Measurements from ENCODE around the gene ARHGAP44.

ARHGAP44 gene

DNA sequence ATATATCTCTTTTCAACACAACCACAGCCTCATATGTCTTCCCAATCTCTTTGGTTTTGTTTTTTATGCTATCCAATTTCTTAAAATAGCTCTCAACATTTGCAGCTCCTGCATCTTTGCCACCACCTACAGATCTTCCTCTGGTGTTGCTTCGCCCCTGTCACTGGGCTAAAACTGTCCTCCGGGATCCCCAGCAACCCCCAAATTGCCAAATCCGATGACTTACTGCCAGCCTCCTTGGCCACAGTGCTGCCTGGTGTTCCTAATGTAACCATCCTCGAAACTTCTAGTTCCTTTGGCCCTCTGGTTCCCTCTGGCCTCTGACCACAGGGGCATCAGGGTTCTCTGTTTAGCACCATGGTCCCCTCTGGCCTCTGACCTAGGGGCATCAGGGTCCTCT, 157.7 kb downstream of the ARHGAP44 start:
- no peaks in the 10 kb centered on the region for H3K27me3 ChIP-seq (replicated peaks; ENCODE audit: control insufficient read depth, insufficient read depth, low read length, poor library complexity, severe bottlenecking)
- no peaks in the 10 kb centered on the region for H3K9me3 ChIP-seq (ENCODE audit: control insufficient read depth, low read length)
- H3K27ac ChIP-seq (ENCODE audit: insufficient read depth, low read length, poor library complexity, severe bottlenecking) = no peak overlapping the region
- no peak overlapping the region for H3K4me3 ChIP-seq (ENCODE audit: insufficient read depth, low read depth, low read length, poor library complexity, severe bottlenecking)
- H3K4me1 ChIP-seq (ENCODE audit: control insufficient read depth, insufficient read depth, low read length, poor library complexity, severe bottlenecking) = no peaks in the 10 kb centered on the region
- H3K36me3 ChIP-seq (ENCODE audit: control insufficient read depth, insufficient read depth, low read length) = no peaks in the 10 kb centered on the region
- no peak for DNase-seq

DNA sequence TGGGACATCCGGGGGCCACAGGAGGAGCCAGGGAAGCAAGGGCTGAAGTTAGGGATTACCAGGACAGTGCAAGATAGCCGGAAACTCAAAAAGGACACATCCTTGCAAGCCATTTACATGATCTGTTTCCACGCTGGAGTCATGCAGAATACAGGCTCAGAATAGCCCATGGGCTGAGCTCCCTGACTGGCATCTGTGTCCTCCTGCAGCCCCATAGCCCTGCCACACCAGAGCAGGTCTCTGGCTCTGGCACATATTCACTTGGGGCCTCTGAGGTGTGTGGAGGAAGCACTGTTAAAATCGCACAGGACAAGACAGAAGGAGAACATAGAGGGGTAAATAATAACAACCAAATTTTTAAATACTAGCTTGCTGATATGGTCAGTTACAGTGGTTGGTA, 162.7 kb downstream of the ARHGAP44 start:
- DNase-seq = no peak
- Histone ChIP-seq H3K36me3 (ENCODE audit: control insufficient read depth, insufficient read depth, low read length) (no peaks in the 10 kb centered on the region), H3K4me1 (ENCODE audit: control insufficient read depth, insufficient read depth, low read length, poor library complexity, severe bottlenecking) (no peaks in the 10 kb centered on the region), H3K27me3 (replicated peaks; ENCODE audit: control insufficient read depth, insufficient read depth, low read length, poor library complexity, severe bottlenecking) (no peaks in the 10 kb centered on the region), H3K27ac (ENCODE audit: insufficient read depth, low read length, poor library complexity, severe bottlenecking) (no peak overlapping the region), H3K9me3 (ENCODE audit: control insufficient read depth, low read length) (no peaks in the 10 kb centered on the region), H3K4me3 (ENCODE audit: insufficient read depth, low read depth, low read length, poor library complexity, severe bottlenecking) (no peak overlapping the region)

DNA sequence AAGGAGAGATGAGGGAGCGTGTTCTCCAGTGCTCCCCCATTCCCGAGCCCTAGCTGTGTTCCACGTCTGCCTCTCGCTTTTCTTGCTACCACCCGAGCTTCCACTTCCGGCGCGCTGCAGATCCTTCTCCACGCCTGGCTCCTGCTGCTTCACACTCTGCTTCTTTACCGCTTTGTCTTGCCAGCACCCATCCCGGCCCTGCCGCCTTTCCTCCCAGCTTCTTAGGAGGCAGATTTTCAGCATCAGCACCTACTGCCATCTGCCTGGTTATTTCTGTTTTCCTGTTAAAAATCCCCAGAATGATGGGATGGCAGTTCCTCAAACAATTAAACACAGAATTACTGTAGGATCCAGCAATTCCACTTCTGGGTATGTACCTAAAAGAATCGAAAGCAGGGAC, 163.9 kb downstream of the ARHGAP44 start:
- no peaks in the 10 kb centered on the region for H3K36me3 ChIP-seq (ENCODE audit: control insufficient read depth, insufficient read depth, low read length)
- no peak overlapping the region for H3K4me3 ChIP-seq (ENCODE audit: insufficient read depth, low read depth, low read length, poor library complexity, severe bottlenecking)
- H3K27ac ChIP-seq (ENCODE audit: insufficient read depth, low read length, poor library complexity, severe bottlenecking) = no peak overlapping the region
- no peaks in the 10 kb centered on the region for H3K9me3 ChIP-seq (ENCODE audit: control insufficient read depth, low read length)
- no peaks in the 10 kb centered on the region for H3K4me1 ChIP-seq (ENCODE audit: control insufficient read depth, insufficient read depth, low read length, poor library complexity, severe bottlenecking)
- H3K27me3 ChIP-seq (replicated peaks; ENCODE audit: control insufficient read depth, insufficient read depth, low read length, poor library complexity, severe bottlenecking) = no peaks in the 10 kb centered on the region
- no peak for DNase-seq

DNA sequence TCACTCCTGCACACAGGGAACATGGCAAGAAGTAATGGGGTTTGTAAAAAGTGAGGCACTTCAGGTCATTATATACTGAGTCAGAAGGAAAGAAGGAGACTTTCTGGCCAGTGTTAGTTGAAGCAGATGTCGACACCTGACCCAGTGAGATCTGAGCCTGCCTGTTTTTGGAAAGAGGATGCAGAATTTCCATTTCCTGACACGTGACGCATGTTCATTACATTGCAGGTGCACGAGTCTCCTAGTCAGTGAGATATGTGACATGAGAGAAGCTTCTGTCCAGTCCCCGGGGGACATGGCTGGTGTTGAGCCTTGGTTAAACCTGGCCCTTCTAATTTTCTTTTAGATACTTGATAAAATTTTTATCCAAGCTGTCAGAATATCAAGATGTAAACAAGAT, 166.2 kb downstream of the ARHGAP44 start:
- Histone ChIP-seq H3K4me3 (ENCODE audit: insufficient read depth, low read depth, low read length, poor library complexity, severe bottlenecking) (no peak overlapping the region), H3K36me3 (ENCODE audit: control insufficient read depth, insufficient read depth, low read length) (no peaks in the 10 kb centered on the region), H3K27me3 (replicated peaks; ENCODE audit: control insufficient read depth, insufficient read depth, low read length, poor library complexity, severe bottlenecking) (no peaks in the 10 kb centered on the region), H3K9me3 (ENCODE audit: control insufficient read depth, low read length) (no peaks in the 10 kb centered on the region), H3K27ac (ENCODE audit: insufficient read depth, low read length, poor library complexity, severe bottlenecking) (no peak overlapping the region), H3K4me1 (ENCODE audit: control insufficient read depth, insufficient read depth, low read length, poor library complexity, severe bottlenecking) (no peaks in the 10 kb centered on the region)
- no peak for DNase-seq

DNA sequence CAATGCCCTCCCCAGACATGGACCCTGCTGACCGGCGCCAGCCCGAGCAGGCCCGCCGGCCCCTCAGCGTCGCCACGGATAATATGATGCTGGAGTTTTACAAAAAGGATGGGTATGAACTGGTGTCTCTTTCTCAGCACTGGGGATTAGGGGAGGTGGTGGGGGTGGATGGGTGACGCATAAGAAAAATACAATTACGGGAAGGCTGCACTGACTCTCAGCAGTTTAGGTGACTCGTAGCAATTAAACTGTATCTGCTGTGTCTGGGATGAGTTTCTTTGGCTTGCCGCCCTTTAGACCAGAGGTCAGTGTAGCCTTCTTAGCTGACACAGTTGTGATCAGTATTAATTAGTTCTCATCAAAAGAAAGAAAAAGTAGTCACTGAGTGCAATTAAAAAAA, 169.5 kb downstream of the ARHGAP44 start:
- no peak for DNase-seq
- H3K27me3 ChIP-seq (replicated peaks; ENCODE audit: control insufficient read depth, insufficient read depth, low read length, poor library complexity, severe bottlenecking) = no peaks in the 10 kb centered on the region
- H3K4me1 ChIP-seq (ENCODE audit: control insufficient read depth, insufficient read depth, low read length, poor library complexity, severe bottlenecking) = no peaks in the 10 kb centered on the region
- no peaks in the 10 kb centered on the region for H3K36me3 ChIP-seq (ENCODE audit: control insufficient read depth, insufficient read depth, low read length)
- H3K27ac ChIP-seq (ENCODE audit: insufficient read depth, low read length, poor library complexity, severe bottlenecking) = no peak overlapping the region
- no peaks in the 10 kb centered on the region for H3K9me3 ChIP-seq (ENCODE audit: control insufficient read depth, low read length)
- no peak overlapping the region for H3K4me3 ChIP-seq (ENCODE audit: insufficient read depth, low read depth, low read length, poor library complexity, severe bottlenecking)

DNA sequence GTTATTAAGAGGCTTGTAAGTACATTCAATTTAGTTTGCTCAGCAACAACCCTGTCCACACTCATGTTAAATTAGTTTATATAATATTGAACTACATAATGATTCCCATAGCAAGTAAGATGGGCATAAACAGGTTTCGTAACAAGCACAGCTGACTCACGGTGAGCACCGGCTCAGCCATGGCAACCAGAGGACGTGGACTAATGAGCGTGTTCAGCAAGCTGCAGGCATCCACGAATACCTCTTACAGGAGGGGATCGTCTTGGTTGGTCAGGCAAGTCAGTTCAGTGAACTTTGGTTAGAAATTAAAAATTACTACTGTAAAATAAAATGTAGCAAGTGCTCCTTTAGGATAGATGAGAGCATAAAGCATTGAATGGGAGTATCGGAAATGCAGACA, 170.1 kb downstream of the ARHGAP44 start:
- Histone ChIP-seq H3K4me3 (ENCODE audit: insufficient read depth, low read depth, low read length, poor library complexity, severe bottlenecking) (no peak overlapping the region), H3K27me3 (replicated peaks; ENCODE audit: control insufficient read depth, insufficient read depth, low read length, poor library complexity, severe bottlenecking) (no peaks in the 10 kb centered on the region), H3K4me1 (ENCODE audit: control insufficient read depth, insufficient read depth, low read length, poor library complexity, severe bottlenecking) (no peaks in the 10 kb centered on the region), H3K9me3 (ENCODE audit: control insufficient read depth, low read length) (no peaks in the 10 kb centered on the region), H3K27ac (ENCODE audit: insufficient read depth, low read length, poor library complexity, severe bottlenecking) (no peak overlapping the region), H3K36me3 (ENCODE audit: control insufficient read depth, insufficient read depth, low read length) (no peaks in the 10 kb centered on the region)
- DNase-seq = no peak

DNA sequence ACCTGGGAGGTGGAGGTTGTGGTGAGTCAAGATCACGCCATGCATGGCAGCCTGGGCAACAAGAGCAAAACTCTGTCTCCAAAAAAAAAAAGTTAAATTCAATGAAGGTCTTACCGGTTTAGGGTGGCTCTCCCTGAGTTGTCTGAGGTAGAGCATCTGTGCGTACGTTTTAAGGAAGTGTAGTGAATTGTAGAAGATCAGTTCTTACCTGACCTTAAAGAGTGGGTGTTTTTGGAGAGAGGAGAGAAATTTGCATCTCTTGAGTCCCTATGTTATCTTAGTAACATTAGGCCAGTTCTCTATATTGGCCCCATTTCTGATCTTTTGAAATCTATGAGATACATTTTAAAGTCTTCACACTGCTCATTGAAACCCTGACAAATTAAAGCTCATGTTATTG, 172.4 kb downstream of the ARHGAP44 start:
- Histone ChIP-seq H3K4me3 (ENCODE audit: insufficient read depth, low read depth, low read length, poor library complexity, severe bottlenecking) (no peak overlapping the region), H3K36me3 (ENCODE audit: control insufficient read depth, insufficient read depth, low read length) (no peaks in the 10 kb centered on the region), H3K27me3 (replicated peaks; ENCODE audit: control insufficient read depth, insufficient read depth, low read length, poor library complexity, severe bottlenecking) (no peaks in the 10 kb centered on the region), H3K9me3 (ENCODE audit: control insufficient read depth, low read length) (no peaks in the 10 kb centered on the region), H3K4me1 (ENCODE audit: control insufficient read depth, insufficient read depth, low read length, poor library complexity, severe bottlenecking) (no peaks in the 10 kb centered on the region), H3K27ac (ENCODE audit: insufficient read depth, low read length, poor library complexity, severe bottlenecking) (no peak overlapping the region)
- DNase-seq = no peak

DNA sequence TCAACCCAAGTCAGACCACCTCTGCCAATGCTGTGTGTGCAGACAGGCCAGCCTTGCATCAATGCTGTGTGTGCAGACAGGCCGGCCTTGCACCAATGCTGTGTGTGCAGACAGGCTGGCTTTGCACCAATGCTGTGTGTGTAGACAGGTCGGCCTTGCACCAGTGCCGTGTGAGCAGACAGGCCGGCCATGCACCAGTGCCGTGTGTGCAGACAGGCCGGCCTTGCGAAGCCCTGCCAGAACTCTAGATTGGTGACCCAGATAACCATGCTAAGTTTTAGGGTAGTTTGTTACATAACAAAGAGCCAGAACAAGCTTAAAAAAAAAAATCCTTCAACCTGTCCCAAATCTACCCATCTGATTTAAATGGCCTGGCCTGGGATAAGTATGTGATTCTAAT, 174.2 kb downstream of the ARHGAP44 start:
- no peak for DNase-seq
- no peaks in the 10 kb centered on the region for H3K27me3 ChIP-seq (replicated peaks; ENCODE audit: control insufficient read depth, insufficient read depth, low read length, poor library complexity, severe bottlenecking)
- H3K9me3 ChIP-seq (ENCODE audit: control insufficient read depth, low read length) = no peaks in the 10 kb centered on the region
- H3K4me3 ChIP-seq (ENCODE audit: insufficient read depth, low read depth, low read length, poor library complexity, severe bottlenecking) = no peak overlapping the region
- H3K4me1 ChIP-seq (ENCODE audit: control insufficient read depth, insufficient read depth, low read length, poor library complexity, severe bottlenecking) = no peaks in the 10 kb centered on the region
- no peak overlapping the region for H3K27ac ChIP-seq (ENCODE audit: insufficient read depth, low read length, poor library complexity, severe bottlenecking)
- no peaks in the 10 kb centered on the region for H3K36me3 ChIP-seq (ENCODE audit: control insufficient read depth, insufficient read depth, low read length)

DNA sequence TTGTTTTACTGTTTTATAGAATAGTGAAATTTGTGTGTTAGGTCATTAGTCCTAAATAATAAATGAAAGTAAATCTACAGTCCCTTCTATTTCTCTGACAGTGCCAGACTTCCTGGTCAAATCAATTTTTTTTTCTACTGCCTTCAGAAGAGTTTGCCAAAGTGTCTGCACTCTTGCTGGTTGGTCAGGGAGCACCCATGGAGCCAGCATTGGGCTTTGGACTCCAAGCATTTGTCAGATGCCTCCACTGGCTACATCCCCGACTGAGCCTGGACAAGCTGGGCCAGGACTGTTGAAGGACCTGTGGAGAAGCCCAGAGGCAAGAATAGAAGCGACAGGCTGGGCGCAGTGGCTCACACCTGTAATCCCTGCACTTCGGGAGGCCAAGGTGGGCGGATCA, 174.9 kb downstream of the ARHGAP44 start:
- Histone ChIP-seq H3K36me3 (ENCODE audit: control insufficient read depth, insufficient read depth, low read length) (no peaks in the 10 kb centered on the region), H3K4me1 (ENCODE audit: control insufficient read depth, insufficient read depth, low read length, poor library complexity, severe bottlenecking) (no peaks in the 10 kb centered on the region), H3K27me3 (replicated peaks; ENCODE audit: control insufficient read depth, insufficient read depth, low read length, poor library complexity, severe bottlenecking) (no peaks in the 10 kb centered on the region), H3K4me3 (ENCODE audit: insufficient read depth, low read depth, low read length, poor library complexity, severe bottlenecking) (no peak overlapping the region), H3K27ac (ENCODE audit: insufficient read depth, low read length, poor library complexity, severe bottlenecking) (no peak overlapping the region), H3K9me3 (ENCODE audit: control insufficient read depth, low read length) (no peaks in the 10 kb centered on the region)
- DNase-seq = no peak

DNA sequence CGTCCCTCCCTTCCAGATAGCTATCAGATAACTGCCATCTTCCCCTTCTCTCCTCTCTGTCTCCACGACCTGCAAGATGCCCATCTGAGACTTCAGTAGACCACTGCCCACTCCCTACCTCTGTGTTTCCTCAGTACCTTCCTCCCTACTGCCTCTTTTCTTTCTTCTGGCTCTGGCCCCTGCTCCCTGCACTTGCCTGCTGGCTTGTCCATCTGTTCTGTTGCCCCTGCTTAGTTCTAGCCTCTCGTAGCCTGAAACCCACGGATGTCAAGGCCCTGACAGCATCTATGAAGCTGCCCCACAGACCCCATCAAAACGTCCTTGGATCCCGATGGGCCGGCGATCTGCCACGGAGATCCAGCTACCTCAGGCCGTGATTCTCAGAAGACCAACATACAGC, 175.5 kb downstream of the ARHGAP44 start:
- no peaks in the 10 kb centered on the region for H3K27me3 ChIP-seq (replicated peaks; ENCODE audit: control insufficient read depth, insufficient read depth, low read length, poor library complexity, severe bottlenecking)
- no peak overlapping the region for H3K4me3 ChIP-seq (ENCODE audit: insufficient read depth, low read depth, low read length, poor library complexity, severe bottlenecking)
- H3K9me3 ChIP-seq (ENCODE audit: control insufficient read depth, low read length) = no peaks in the 10 kb centered on the region
- DNase-seq = no peak
- H3K4me1 ChIP-seq (ENCODE audit: control insufficient read depth, insufficient read depth, low read length, poor library complexity, severe bottlenecking) = no peaks in the 10 kb centered on the region
- no peak overlapping the region for H3K27ac ChIP-seq (ENCODE audit: insufficient read depth, low read length, poor library complexity, severe bottlenecking)
- H3K36me3 ChIP-seq (ENCODE audit: control insufficient read depth, insufficient read depth, low read length) = no peaks in the 10 kb centered on the region

DNA sequence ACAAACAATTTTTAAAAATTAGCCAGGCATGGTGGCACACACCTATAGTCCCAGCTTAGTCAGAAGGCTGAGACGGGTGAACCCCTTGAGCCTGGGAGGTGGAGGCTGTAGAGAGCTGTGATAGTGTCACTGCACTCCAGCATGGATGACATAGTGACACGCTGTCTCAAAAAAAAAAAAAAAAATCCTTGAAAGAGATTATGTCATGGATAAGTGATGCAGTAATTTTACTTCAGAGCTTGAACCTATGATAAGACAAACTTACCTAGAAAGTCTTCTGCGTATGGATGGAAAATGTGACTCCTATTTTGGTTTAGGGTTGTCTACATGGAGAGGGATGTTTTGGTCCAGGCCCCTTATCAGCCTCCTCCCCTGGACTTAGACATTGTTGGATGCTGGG, 176.7 kb downstream of the ARHGAP44 start:
- H3K27ac ChIP-seq (ENCODE audit: insufficient read depth, low read length, poor library complexity, severe bottlenecking) = no peak overlapping the region
- H3K36me3 ChIP-seq (ENCODE audit: control insufficient read depth, insufficient read depth, low read length) = no peaks in the 10 kb centered on the region

More for the DNA sequence above, 176.7 kb downstream of the ARHGAP44 start:
- no peak overlapping the region for H3K4me3 ChIP-seq (ENCODE audit: insufficient read depth, low read depth, low read length, poor library complexity, severe bottlenecking)
- DNase-seq = no peak
- H3K9me3 ChIP-seq (ENCODE audit: control insufficient read depth, low read length) = no peaks in the 10 kb centered on the region
- H3K4me1 ChIP-seq (ENCODE audit: control insufficient read depth, insufficient read depth, low read length, poor library complexity, severe bottlenecking) = no peaks in the 10 kb centered on the region
- H3K27me3 ChIP-seq (replicated peaks; ENCODE audit: control insufficient read depth, insufficient read depth, low read length, poor library complexity, severe bottlenecking) = no peaks in the 10 kb centered on the region
